Stomach (tissue), 4 donors: ENCODE measurements around the gene DMRT2.

ENCODE experiments used
- POLR2A ChIP-seq, 4 donors: fragments of 450-650 bp; IDR thresholded peaks; one replicate each; pipeline ENCODE4 v1.6.1; 2016; ENCODE audit warnings: antibody characterized with exemption in 4 of 4, control low read depth in 2 of 4, mild to moderate bottlenecking in 1 of 4, moderate library complexity in 1 of 4
- POLR2AphosphoS5 ChIP-seq, 3 donors: sonication (generic); formaldehyde crosslinking; IDR thresholded peaks; one replicate each; pipeline ENCODE4 v1.6.1; 2016; ENCODE audit warnings: antibody characterized with exemption in 3 of 3
- TF ChIP-seq, protein P1 (sequence below), 7 experiments: fragments of 450-650 bp in 4 of 7; fragments of 200-600 bp in 3 of 7; sonication (generic) in 3 of 7; IDR thresholded peaks; one replicate each; pipeline ENCODE4 v1.5.1; 2016 to 2019; ENCODE audit warnings: antibody characterized with exemption in 7 of 7, control low read depth in 2 of 7, mild to moderate bottlenecking in 1 of 7

DNA sequence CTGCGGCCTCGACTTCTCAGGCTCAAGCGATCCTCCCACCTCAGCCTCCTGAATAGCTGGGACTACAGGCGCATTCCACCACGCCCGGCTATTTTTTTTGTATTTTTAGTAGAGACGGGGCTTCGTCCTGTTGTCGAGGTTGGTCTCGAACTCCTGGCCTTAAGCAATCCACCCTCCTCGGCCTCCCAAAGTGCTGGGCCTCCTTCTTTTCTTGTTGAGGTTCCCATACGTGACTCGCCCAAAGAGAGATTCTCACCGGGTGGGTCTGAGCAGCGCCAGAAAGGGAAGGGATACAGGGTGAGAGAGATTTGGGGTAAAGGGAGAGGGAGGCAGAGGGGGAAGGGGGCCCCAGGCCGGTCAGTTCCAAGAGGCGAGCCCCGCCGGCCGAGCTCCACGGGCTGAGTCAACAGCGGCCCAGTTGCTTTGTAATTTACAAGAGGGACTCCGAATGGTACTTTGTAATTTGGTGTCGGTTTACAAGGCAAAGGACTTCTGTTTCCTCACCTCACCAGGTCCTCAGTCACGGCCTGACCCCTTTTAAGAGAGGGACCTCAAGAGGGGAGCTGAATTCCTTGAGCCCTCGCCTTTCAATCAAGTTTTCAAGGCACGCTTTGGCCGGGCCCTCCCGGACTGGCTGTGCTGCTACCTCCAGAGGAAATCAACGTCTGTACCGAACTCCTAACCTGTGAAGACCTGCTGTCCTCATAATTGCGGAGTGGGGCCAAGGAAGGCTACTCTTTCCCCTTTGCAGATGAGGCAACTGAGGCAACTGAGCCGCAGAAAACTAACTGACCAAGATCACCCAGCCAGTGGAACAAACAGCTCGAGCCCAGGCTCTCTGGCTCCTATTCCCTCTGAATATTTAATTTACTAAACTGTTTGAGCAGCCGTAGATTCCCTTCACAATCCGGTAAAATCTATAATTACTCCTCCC lies 3.3 kb upstream of the DMRT2 start:
- TF ChIP-seq, protein P1, sequence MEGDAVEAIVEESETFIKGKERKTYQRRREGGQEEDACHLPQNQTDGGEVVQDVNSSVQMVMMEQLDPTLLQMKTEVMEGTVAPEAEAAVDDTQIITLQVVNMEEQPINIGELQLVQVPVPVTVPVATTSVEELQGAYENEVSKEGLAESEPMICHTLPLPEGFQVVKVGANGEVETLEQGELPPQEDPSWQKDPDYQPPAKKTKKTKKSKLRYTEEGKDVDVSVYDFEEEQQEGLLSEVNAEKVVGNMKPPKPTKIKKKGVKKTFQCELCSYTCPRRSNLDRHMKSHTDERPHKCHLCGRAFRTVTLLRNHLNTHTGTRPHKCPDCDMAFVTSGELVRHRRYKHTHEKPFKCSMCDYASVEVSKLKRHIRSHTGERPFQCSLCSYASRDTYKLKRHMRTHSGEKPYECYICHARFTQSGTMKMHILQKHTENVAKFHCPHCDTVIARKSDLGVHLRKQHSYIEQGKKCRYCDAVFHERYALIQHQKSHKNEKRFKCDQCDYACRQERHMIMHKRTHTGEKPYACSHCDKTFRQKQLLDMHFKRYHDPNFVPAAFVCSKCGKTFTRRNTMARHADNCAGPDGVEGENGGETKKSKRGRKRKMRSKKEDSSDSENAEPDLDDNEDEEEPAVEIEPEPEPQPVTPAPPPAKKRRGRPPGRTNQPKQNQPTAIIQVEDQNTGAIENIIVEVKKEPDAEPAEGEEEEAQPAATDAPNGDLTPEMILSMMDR (IDR thresholded peaks at IDR 0.05) = no peak
- TF ChIP-seq POLR2A (IDR thresholded peaks at IDR 0.05) (no peak), POLR2AphosphoS5 (IDR thresholded peaks at IDR 0.05) (no peak)
